ENCODE data around the gene ATXN10. TPM values are rescaled to one million over a fixed set of nuclear protein-coding genes. Genes with fewer than 3 reads are reported as not detected.
A peak's percentile ranks its signal among the peaks of the same experiment; 100 is the strongest.

ATXN10 gene
- total RNA-seq, 1 donor from 2014 or later, result 232 TPM

- H3K36me3 Mint-ChIP-seq (ENCODE audit: low read depth), result peaks cover 9% of the 10 kb centered on the region
- no peak for DNase-seq (ENCODE audit: low read depth, low spot score)
- no peak overlapping the region for H3K27ac Mint-ChIP-seq (ENCODE audit: unreplicated experiment)
- no peaks in the 10 kb centered on the region for H3K27me3 Mint-ChIP-seq (ENCODE audit: low read depth)
- no peak overlapping the region for H3K4me3 Mint-ChIP-seq
- TF ChIP-seq CTCF (conservative IDR thresholded peaks at IDR 0.05), result no peak
- no peaks in the 10 kb centered on the region for H3K9me3 Mint-ChIP-seq
- peaks cover 51% of the 10 kb centered on the region for H3K4me1 Mint-ChIP-seq
Measured at GRCh38 chr22:45834795-45835194, 163.2 kb downstream of the ATXN10 start.

GRCh38 chr22:45836418-45837169, 165.0 kb downstream of the ATXN10 start:
- H3K4me3 Mint-ChIP-seq, result no peak overlapping the region
- peaks cover 6% of the 10 kb centered on the region for H3K36me3 Mint-ChIP-seq (ENCODE audit: low read depth)
- no peak for TF ChIP-seq CTCF (conservative IDR thresholded peaks at IDR 0.05)
- no peak for DNase-seq (ENCODE audit: low read depth, low spot score)
- no peaks in the 10 kb centered on the region for H3K27me3 Mint-ChIP-seq (ENCODE audit: low read depth)
- no peaks in the 10 kb centered on the region for H3K9me3 Mint-ChIP-seq
- H3K4me1 Mint-ChIP-seq, result peaks cover 66% of the 10 kb centered on the region
- no peak overlapping the region for H3K27ac Mint-ChIP-seq (ENCODE audit: unreplicated experiment)

GRCh38 chr22:45837508-45837907, 165.9 kb downstream of the ATXN10 start:
- Mint-ChIP-seq H3K27me3 (ENCODE audit: low read depth) (no peaks in the 10 kb centered on the region), H3K4me3 (no peak overlapping the region), H3K27ac (ENCODE audit: unreplicated experiment) (no peak overlapping the region), H3K9me3 (no peaks in the 10 kb centered on the region), H3K4me1 (peaks cover 69% of the 10 kb centered on the region), H3K36me3 (ENCODE audit: low read depth) (peaks cover 2% of the 10 kb centered on the region)
- TF ChIP-seq CTCF (conservative IDR thresholded peaks at IDR 0.05), result no peak
- DNase-seq (ENCODE audit: low read depth, low spot score), result no peak

GRCh38 chr22:45838305-45838887, 166.8 kb downstream of the ATXN10 start:
- no peak for TF ChIP-seq CTCF (conservative IDR thresholded peaks at IDR 0.05)
- Mint-ChIP-seq H3K9me3 (no peaks in the 10 kb centered on the region), H3K27me3 (ENCODE audit: low read depth) (no peaks in the 10 kb centered on the region), H3K4me1 (peaks cover 72% of the 10 kb centered on the region), H3K4me3 (peak overlapping the region; percentile 11), H3K36me3 (ENCODE audit: low read depth) (peaks cover 2% of the 10 kb centered on the region), H3K27ac (ENCODE audit: unreplicated experiment) (peak overlapping the region; percentile 69)
- no peak for DNase-seq (ENCODE audit: low read depth, low spot score)

- Mint-ChIP-seq H3K36me3 (ENCODE audit: low read depth) (peaks cover 3% of the 10 kb centered on the region), H3K27ac (ENCODE audit: unreplicated experiment) (peak overlapping the region; percentile 0), H3K9me3 (no peaks in the 10 kb centered on the region), H3K27me3 (ENCODE audit: low read depth) (no peaks in the 10 kb centered on the region), H3K4me3 (peak overlapping the region; percentile 2), H3K4me1 (peaks cover 88% of the 10 kb centered on the region)
- TF ChIP-seq CTCF (conservative IDR thresholded peaks at IDR 0.05), result no peak
- no peak for DNase-seq (ENCODE audit: low read depth, low spot score)
Measured at GRCh38 chr22:45840483-45840882, 168.8 kb downstream of the ATXN10 start.
